SK-MEL-5 (cell line): ENCODE results near the gene NFATC4. TPM values are rescaled to one million over a fixed set of nuclear protein-coding genes. Genes with fewer than 3 reads are reported as not detected.
A peak's percentile ranks its signal among the peaks of the same experiment; 100 is the strongest.

ENCODE experiments used
- DNase-seq: peaks from one replicate; pipeline ENCODE4 v3.0.0-alpha.2; 2016; ENCODE audit warnings: low read depth, low spot score
- in situ Hi-C: cut with HindIII; loops from 2 replicates; pipeline ENCODE4 v1.10.0; 2016; ENCODE audit warnings: low sequenced_read_pairs, high pct_unique_total_duplicates, low pct_unique_long_range_greater_than_20kb
- total RNA-seq: library from RNA; depleted of rRNA; stranded (reverse); fragments of >200 nt; shearing (Covaris generic); gene quantifications from 2 replicates; pipeline ENCODE4 v1.2.3, GENCODE V29; 2014

The NFATC4 gene
- total RNA-seq, 1 experiment from 2014 or later, result 0.05 TPM

- in situ Hi-C loops, result no loop called here
- DNase-seq, result peak; percentile 11
Measured at GRCh38 chr14:24395609-24396582, 27.9 kb downstream of the NFATC4 start.

GRCh38 chr14:24397639-24398292 lies 29.8 kb downstream of the NFATC4 start:
- no peak for DNase-seq
- in situ Hi-C loops, result no loop called here

- no peak for DNase-seq
Measured at GRCh38 chr14:24398293-24398652, 30.3 kb downstream of the NFATC4 start.

GRCh38 chr14:24398653-24399446 lies 30.9 kb downstream of the NFATC4 start, which contains the start of gene NYNRIN:
TSS of gene NYNRIN (plus strand) at chr14:24399003. CDS start at chr14:24399247, 244 bp downstream.
- in situ Hi-C loops, result no loop called here
- DNase-seq, result no peak

More at GRCh38 chr14:24398293-24398652, 30.3 kb downstream of the NFATC4 start:
- in situ Hi-C loops, result no loop called here

GRCh38 chr14:24399447-24399822 lies 31.5 kb downstream of the NFATC4 start:
- in situ Hi-C loops, result no loop called here
- no peak for DNase-seq

- DNase-seq, result no peak
- in situ Hi-C loops, result no loop called here
Measured at GRCh38 chr14:24399999-24400718, 32.2 kb downstream of the NFATC4 start.

- no peak for DNase-seq
- in situ Hi-C loops, result no loop called here
Measured at GRCh38 chr14:24401810-24402702, 34.1 kb downstream of the NFATC4 start.

GRCh38 chr14:24403294-24403998 lies 35.5 kb downstream of the NFATC4 start:
- in situ Hi-C loops, result no loop called here
- no peak for DNase-seq

GRCh38 chr14:24404814-24405213 lies 36.8 kb downstream of the NFATC4 start:
- in situ Hi-C loops, result no loop called here
- no peak for DNase-seq

GRCh38 chr14:24406416-24406815 lies 38.4 kb downstream of the NFATC4 start:
- in situ Hi-C loops, result no loop called here
- DNase-seq, result no peak

- in situ Hi-C loops, result no loop called here
Measured at GRCh38 chr14:24407608-24408325, 39.8 kb downstream of the NFATC4 start.

GRCh38 chr14:24408764-24409163 lies 40.8 kb downstream of the NFATC4 start:
- in situ Hi-C loops, result no loop called here
- DNase-seq, result no peak

More at GRCh38 chr14:24407608-24408325, 39.8 kb downstream of the NFATC4 start:
- DNase-seq, result no peak

- DNase-seq, result no peak
- in situ Hi-C loops, result no loop called here
Measured at GRCh38 chr14:24409192-24409591, 41.2 kb downstream of the NFATC4 start.

GRCh38 chr14:24409956-24410355 lies 42.0 kb downstream of the NFATC4 start:
- no peak for DNase-seq
- in situ Hi-C loops, result no loop called here
